C4-2B (cell line): Measurements from ENCODE around the gene SND1.

Experiments used
- ZFX ChIP-seq: fragments of 450-650 bp; IDR thresholded peaks from 2 replicates; pipeline ENCODE4 v1.6.1; 2017
- TF ChIP-seq, protein P1 (sequence below): fragments of 450-650 bp; conservative IDR thresholded peaks from 2 replicates; pipeline ENCODE4 v1.5.1; 2017; ENCODE audit warnings: mild to moderate bottlenecking

DNA sequence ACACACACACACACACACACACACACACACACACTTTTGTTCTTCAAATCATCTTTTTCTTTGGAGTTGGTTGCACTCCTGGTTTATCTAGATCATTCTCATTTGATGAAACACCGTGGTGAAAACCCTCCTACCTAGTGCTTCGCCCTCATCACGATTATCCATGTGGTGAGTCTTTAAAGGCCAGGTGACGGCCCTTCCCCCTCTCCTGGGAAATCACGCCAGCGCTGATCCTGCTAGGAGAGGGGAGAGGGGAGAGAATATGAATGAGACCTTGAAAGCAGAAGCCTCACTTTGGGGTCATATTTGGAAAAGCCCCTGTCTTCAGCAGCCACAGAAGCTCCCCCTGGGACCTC is 483.1 kb downstream of the SND1 start:
- TF ChIP-seq, protein P1, sequence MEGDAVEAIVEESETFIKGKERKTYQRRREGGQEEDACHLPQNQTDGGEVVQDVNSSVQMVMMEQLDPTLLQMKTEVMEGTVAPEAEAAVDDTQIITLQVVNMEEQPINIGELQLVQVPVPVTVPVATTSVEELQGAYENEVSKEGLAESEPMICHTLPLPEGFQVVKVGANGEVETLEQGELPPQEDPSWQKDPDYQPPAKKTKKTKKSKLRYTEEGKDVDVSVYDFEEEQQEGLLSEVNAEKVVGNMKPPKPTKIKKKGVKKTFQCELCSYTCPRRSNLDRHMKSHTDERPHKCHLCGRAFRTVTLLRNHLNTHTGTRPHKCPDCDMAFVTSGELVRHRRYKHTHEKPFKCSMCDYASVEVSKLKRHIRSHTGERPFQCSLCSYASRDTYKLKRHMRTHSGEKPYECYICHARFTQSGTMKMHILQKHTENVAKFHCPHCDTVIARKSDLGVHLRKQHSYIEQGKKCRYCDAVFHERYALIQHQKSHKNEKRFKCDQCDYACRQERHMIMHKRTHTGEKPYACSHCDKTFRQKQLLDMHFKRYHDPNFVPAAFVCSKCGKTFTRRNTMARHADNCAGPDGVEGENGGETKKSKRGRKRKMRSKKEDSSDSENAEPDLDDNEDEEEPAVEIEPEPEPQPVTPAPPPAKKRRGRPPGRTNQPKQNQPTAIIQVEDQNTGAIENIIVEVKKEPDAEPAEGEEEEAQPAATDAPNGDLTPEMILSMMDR, result no peak
- TF ChIP-seq ZFX, result no peak
